Measurements from ENCODE around the gene AGPS.

The AGPS gene

DNA sequence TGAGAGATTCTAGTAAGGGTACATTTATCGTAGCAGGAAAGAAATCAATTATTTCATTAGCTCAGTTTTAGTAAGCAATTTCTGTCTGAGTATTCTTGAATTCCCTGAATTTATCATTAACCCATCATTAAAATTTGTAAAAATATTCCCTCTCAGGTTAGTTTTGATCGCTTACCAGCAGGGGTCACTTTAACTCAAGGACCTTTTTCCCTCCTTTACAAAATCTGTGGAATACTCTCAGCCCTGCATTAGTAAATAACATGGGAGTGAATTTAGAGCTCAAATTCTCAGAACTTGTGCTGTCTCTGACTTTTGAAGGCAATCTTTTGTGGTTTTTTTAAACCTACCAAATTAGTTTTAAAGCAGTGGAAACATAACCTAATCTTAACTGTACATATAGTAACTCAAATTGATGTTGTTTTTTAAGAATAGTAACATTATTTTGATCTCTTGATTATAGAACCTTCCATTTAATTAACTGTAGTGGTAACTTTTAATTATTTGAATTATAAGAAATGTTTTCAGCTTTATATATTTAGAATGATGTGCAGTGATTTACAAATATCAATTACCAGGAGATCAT, 97.2 kb downstream of the AGPS start:
- Histone ChIP-seq H3K36me3 (ENCODE audit: insufficient read depth, low read length) (no peaks in the 10 kb centered on the region; the same call in 1 of the 2 replicates), H2AFZ (ENCODE audit: low read length, unreplicated experiment) (no peak overlapping the region), H3K4me1 (ENCODE audit: control insufficient read depth, insufficient read depth, low read length, unreplicated experiment) (no peaks in the 10 kb centered on the region), H3K79me2 (ENCODE audit: control insufficient read depth, insufficient read depth, low read length, unreplicated experiment) (no peaks in the 10 kb centered on the region), H3K27me3 (ENCODE audit: insufficient read depth, low read length) (no peaks in the 10 kb centered on the region), H3K27ac (ENCODE audit: low read depth, low read length) (no peak overlapping the region), H3K4me3 (ENCODE audit: low read depth, low read length) (no peak overlapping the region)

DNA sequence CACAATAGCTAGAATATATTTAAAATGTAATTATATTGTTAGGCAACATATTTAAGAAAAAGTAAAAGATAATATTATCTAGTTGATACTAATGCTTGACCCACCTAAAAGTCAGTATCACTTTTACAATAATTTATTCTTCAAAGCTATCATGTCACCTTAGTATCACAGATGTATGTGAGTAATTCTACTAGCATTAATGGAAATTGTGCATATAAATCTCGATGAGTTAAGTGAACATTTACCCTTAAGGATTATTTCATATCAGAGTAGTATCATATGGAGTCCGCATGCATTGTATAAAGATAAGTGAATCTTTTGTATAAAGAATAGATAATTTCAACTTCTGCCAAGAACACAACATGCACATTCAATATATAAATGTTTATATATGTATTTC, 103.4 kb downstream of the AGPS start:
- no peaks in the 10 kb centered on the region for H3K4me1 ChIP-seq (ENCODE audit: control insufficient read depth, insufficient read depth, low read length, unreplicated experiment)
- H3K36me3 ChIP-seq (ENCODE audit: insufficient read depth, low read length), result peaks cover 5% of the 10 kb centered on the region; the same call in 1 of the 2 replicates
- no peak overlapping the region for H3K4me3 ChIP-seq (ENCODE audit: low read depth, low read length)
- no peaks in the 10 kb centered on the region for H3K79me2 ChIP-seq (ENCODE audit: control insufficient read depth, insufficient read depth, low read length, unreplicated experiment)
- no peaks in the 10 kb centered on the region for H3K27me3 ChIP-seq (ENCODE audit: insufficient read depth, low read length)
- no peak overlapping the region for H3K27ac ChIP-seq (ENCODE audit: low read depth, low read length)
- H2AFZ ChIP-seq (ENCODE audit: low read length, unreplicated experiment), result no peak overlapping the region

DNA sequence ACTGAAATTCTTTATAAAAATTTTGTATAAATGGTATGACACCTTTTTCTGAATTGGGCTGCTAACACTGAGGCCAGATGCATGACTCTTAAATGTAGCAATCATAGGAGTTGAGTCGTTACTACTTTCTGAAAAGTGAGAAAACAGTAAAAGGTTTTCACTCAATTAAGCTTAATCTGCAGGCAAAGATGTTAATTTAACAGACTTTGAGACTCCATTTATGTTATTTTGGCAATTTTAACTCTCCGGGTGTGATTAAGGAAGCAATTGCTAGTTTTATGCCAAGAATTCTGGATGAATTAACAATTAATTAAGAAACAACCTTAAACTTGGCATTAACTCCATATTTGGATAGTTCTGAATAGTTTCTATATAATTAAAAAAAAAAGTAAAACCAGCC, 104.3 kb downstream of the AGPS start:
- Histone ChIP-seq H3K4me1 (ENCODE audit: control insufficient read depth, insufficient read depth, low read length, unreplicated experiment) (no peaks in the 10 kb centered on the region), H3K27me3 (ENCODE audit: insufficient read depth, low read length) (no peaks in the 10 kb centered on the region), H3K79me2 (ENCODE audit: control insufficient read depth, insufficient read depth, low read length, unreplicated experiment) (no peaks in the 10 kb centered on the region), H3K27ac (ENCODE audit: low read depth, low read length) (no peak overlapping the region), H2AFZ (ENCODE audit: low read length, unreplicated experiment) (no peak overlapping the region), H3K4me3 (ENCODE audit: low read depth, low read length) (no peak overlapping the region), H3K36me3 (ENCODE audit: insufficient read depth, low read length) (peaks cover 5% of the 10 kb centered on the region; the same call in 1 of the 2 replicates)

DNA sequence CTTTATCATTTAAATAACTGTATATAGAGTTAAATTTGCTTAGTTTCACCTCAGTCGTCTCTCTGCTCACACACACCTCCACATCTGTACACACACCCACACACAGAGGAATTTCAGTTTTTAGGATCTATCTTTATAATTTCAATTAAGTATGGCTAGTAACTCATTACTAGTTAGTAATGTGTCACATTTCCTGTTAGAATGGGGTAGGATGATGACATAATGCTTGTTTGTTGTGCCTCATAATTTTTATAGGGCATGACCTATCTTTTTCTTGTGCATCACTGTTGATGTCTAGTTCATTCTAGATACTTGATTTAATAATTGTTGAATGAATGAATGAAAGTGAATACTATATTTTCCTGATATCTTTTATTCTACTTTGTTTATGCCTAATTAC, 108.6 kb downstream of the AGPS start:
- no peaks in the 10 kb centered on the region for H3K4me1 ChIP-seq (ENCODE audit: control insufficient read depth, insufficient read depth, low read length, unreplicated experiment)
- peaks cover 10% of the 10 kb centered on the region; the same call in 1 of the 2 replicates for H3K36me3 ChIP-seq (ENCODE audit: insufficient read depth, low read length)
- H3K27ac ChIP-seq (ENCODE audit: low read depth, low read length), result no peak overlapping the region
- H3K4me3 ChIP-seq (ENCODE audit: low read depth, low read length), result no peak overlapping the region
- no peak overlapping the region for H2AFZ ChIP-seq (ENCODE audit: low read length, unreplicated experiment)
- no peaks in the 10 kb centered on the region for H3K79me2 ChIP-seq (ENCODE audit: control insufficient read depth, insufficient read depth, low read length, unreplicated experiment)
- H3K27me3 ChIP-seq (ENCODE audit: insufficient read depth, low read length), result no peaks in the 10 kb centered on the region

DNA sequence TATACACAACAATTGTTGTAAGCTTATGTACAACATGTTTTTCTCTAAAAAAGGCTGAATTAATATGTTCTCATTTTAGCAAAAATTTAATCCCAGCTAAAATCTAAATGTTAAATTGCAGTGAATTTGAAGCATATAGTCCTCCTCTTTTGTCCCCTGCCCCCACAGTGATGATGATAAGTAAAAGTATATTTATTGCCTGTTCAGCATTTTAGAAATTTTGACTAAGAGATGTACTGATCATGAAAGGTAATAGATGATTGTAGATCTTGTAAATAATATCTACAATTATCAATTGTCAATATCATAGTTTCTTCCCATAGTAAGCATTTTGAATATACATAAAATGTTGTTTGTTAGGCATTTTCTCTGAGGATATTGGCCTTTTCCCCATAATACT, 113.9 kb downstream of the AGPS start:
- Histone ChIP-seq H3K36me3 (ENCODE audit: insufficient read depth, low read length) (peaks cover 5% of the 10 kb centered on the region; the same call in 1 of the 2 replicates), H3K4me1 (ENCODE audit: control insufficient read depth, insufficient read depth, low read length, unreplicated experiment) (no peaks in the 10 kb centered on the region), H3K27me3 (ENCODE audit: insufficient read depth, low read length) (no peaks in the 10 kb centered on the region), H3K79me2 (ENCODE audit: control insufficient read depth, insufficient read depth, low read length, unreplicated experiment) (no peaks in the 10 kb centered on the region), H3K4me3 (ENCODE audit: low read depth, low read length) (no peak overlapping the region), H3K27ac (ENCODE audit: low read depth, low read length) (no peak overlapping the region), H2AFZ (ENCODE audit: low read length, unreplicated experiment) (no peak overlapping the region)

DNA sequence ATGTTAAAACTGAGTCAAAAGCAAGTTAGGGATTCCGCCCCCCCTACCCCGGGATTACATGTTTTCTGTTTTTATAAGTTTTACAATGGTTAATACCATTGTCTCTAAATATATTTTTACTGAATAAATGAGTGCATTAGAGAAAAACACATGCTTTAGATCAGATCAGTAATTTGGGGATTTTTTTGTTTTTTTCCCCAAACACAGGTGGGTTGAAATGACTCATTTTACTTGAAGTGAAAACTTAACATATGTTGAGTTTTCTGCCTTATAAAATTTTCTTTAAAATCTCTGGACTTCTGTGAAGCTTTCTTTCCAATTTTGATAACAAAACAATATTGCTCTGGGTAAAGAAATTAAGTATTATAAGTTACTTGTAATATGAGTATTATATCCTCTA, 114.4 kb downstream of the AGPS start:
- no peak overlapping the region for H3K4me3 ChIP-seq (ENCODE audit: low read depth, low read length)
- no peaks in the 10 kb centered on the region for H3K79me2 ChIP-seq (ENCODE audit: control insufficient read depth, insufficient read depth, low read length, unreplicated experiment)
- H2AFZ ChIP-seq (ENCODE audit: low read length, unreplicated experiment), result no peak overlapping the region
- no peaks in the 10 kb centered on the region for H3K4me1 ChIP-seq (ENCODE audit: control insufficient read depth, insufficient read depth, low read length, unreplicated experiment)
- no peak overlapping the region for H3K27ac ChIP-seq (ENCODE audit: low read depth, low read length)
- no peaks in the 10 kb centered on the region for H3K27me3 ChIP-seq (ENCODE audit: insufficient read depth, low read length)
- peaks cover 5% of the 10 kb centered on the region; the same call in 1 of the 2 replicates for H3K36me3 ChIP-seq (ENCODE audit: insufficient read depth, low read length)

DNA sequence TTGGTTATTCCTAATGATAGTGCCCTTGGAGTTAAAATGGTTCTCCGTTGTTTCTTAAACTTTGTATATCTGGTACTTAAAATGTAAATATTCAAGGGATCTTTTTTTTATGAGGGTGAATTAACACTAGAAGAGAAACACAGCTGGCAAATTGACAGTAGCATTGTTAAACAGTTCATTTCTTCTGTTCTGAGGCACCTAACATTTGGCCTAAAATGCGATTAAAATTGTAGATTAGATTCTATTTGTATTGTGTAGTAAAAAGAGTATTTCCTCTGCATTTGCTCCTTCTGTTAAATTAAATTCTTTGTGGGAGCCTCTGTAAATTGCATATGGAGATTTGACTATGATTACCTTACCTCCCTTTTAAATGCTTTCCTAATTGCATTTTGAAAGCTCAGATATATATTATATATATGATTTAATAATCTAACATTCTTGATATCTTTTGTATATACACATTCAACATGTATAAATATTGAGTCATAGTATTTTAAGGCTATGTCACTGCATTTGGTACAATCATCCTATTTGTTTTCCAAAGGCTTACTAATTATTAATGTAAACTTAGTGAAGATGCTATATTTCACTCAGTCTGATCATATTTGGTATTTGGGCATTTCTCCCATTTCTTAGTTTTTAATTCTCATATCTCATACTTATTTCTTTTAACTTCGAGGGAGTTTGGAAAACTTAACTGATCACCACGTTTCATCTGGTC, 124.4 kb downstream of the AGPS start:
- Histone ChIP-seq H3K36me3 (ENCODE audit: insufficient read depth, low read length) (no peaks in the 10 kb centered on the region), H3K27ac (ENCODE audit: low read depth, low read length) (no peak overlapping the region), H2AFZ (ENCODE audit: low read length, unreplicated experiment) (no peak overlapping the region), H3K4me1 (ENCODE audit: control insufficient read depth, insufficient read depth, low read length, unreplicated experiment) (no peaks in the 10 kb centered on the region), H3K4me3 (ENCODE audit: low read depth, low read length) (no peak overlapping the region), H3K27me3 (ENCODE audit: insufficient read depth, low read length) (no peaks in the 10 kb centered on the region), H3K79me2 (ENCODE audit: control insufficient read depth, insufficient read depth, low read length, unreplicated experiment) (no peaks in the 10 kb centered on the region)

DNA sequence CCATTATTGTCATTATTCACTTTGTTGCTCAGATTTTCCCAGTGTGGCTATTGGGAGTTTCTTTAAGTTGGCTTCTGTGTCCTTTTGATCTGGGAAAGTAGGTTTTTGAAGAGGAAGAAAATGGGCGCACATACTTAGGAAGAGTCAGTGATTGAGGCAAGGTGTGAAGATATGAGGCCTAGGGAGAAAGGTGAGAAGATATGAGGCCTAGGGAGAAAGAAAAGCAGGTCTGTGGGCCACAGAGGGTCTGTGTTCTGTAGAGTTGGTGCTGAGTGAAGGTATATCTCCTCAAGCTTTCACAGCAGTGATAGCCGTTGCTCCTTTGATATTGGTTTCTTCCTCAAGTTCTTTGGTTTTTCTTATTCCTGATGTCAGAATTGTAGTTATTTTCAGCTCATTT, 126.2 kb downstream of the AGPS start:
- Histone ChIP-seq H3K27me3 (ENCODE audit: insufficient read depth, low read length) (no peaks in the 10 kb centered on the region), H3K27ac (ENCODE audit: low read depth, low read length) (no peak overlapping the region), H3K36me3 (ENCODE audit: insufficient read depth, low read length) (no peaks in the 10 kb centered on the region)

DNA sequence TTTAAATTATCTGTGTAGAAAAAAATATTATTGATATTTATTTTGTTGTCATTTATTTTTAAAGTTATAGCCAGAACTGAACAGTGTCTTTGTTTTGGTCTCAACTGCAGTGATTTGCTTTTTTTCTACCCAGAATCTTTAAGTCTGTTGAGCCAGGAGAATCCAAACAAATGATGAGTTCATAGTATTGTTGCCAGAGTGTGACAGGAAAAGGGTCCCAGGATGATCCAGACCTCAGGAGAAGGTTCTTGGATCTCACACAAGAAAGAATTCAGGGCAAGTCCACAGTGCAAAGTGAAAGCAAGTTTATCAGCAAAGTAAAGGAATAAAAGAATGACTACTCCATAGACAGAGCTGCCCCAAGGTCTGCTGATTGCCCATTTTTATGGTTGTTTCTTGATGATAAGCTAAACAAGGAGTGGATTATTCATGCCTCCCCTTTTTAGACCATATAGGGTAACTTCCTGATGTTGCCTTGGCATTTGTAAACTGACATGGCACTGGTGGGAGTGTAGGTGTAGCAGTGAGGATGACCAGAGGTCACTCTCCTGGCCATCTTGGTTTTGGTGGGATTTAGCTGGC, 127.1 kb downstream of the AGPS start:
- peaks cover 3% of the 10 kb centered on the region; the same call in 1 of the 2 replicates for H3K36me3 ChIP-seq (ENCODE audit: insufficient read depth, low read length)
- H3K4me1 ChIP-seq (ENCODE audit: control insufficient read depth, insufficient read depth, low read length, unreplicated experiment), result no peaks in the 10 kb centered on the region
- H3K4me3 ChIP-seq (ENCODE audit: low read depth, low read length), result no peak overlapping the region
- no peak overlapping the region for H3K27ac ChIP-seq (ENCODE audit: low read depth, low read length)
- H3K79me2 ChIP-seq (ENCODE audit: control insufficient read depth, insufficient read depth, low read length, unreplicated experiment), result no peaks in the 10 kb centered on the region
- no peaks in the 10 kb centered on the region for H3K27me3 ChIP-seq (ENCODE audit: insufficient read depth, low read length)
- no peak overlapping the region for H2AFZ ChIP-seq (ENCODE audit: low read length, unreplicated experiment)

More for the DNA sequence above, 126.2 kb downstream of the AGPS start:
- Histone ChIP-seq H3K79me2 (ENCODE audit: control insufficient read depth, insufficient read depth, low read length, unreplicated experiment) (no peaks in the 10 kb centered on the region), H2AFZ (ENCODE audit: low read length, unreplicated experiment) (no peak overlapping the region), H3K4me1 (ENCODE audit: control insufficient read depth, insufficient read depth, low read length, unreplicated experiment) (no peaks in the 10 kb centered on the region), H3K4me3 (ENCODE audit: low read depth, low read length) (no peak overlapping the region)

DNA sequence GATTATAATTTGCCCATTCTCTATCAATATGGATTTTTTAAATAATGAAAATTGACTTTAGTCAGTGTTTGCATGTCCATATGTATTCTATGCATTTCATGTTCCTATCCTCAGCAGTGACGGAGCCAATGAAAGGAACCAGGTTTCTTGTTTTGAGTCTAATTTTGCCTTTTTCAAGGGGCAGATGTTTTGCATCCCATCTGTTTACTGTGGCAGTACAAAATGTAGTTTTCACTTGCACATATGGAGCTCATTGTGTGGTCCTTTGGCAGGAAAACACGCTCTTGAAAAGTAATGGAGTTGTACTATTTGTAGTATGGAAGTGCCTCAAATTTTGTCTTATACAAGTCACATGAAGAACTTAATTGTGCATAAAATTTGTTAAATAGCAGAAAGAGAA, 127.8 kb downstream of the AGPS start:
- Histone ChIP-seq H2AFZ (ENCODE audit: low read length, unreplicated experiment) (no peak overlapping the region), H3K27me3 (ENCODE audit: insufficient read depth, low read length) (no peaks in the 10 kb centered on the region), H3K36me3 (ENCODE audit: insufficient read depth, low read length) (peaks cover 3% of the 10 kb centered on the region; the same call in 1 of the 2 replicates), H3K27ac (ENCODE audit: low read depth, low read length) (no peak overlapping the region), H3K4me3 (ENCODE audit: low read depth, low read length) (no peak overlapping the region), H3K79me2 (ENCODE audit: control insufficient read depth, insufficient read depth, low read length, unreplicated experiment) (no peaks in the 10 kb centered on the region), H3K4me1 (ENCODE audit: control insufficient read depth, insufficient read depth, low read length, unreplicated experiment) (no peaks in the 10 kb centered on the region)

DNA sequence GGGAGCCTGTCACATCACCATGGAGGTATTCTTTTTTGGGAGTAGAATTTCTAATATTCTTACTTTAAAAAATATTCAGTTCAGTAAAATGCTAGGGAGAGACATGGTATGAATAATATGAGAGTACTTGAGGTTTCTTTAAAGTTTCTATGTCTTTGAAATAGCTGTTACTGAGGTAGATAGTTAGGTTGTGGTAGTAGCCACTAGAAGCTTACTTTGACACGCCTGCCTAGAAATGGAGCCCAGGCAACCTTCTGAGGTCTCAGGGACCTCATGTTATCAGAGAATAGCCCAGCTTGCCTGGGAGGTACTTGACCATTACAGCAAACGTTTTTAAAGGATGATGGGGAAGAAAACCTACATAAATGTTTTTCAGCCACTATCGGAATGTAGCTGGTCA, 131.2 kb downstream of the AGPS start:
- peaks cover 6% of the 10 kb centered on the region; the same call in 1 of the 2 replicates for H3K36me3 ChIP-seq (ENCODE audit: insufficient read depth, low read length)
- H3K4me1 ChIP-seq (ENCODE audit: control insufficient read depth, insufficient read depth, low read length, unreplicated experiment), result no peaks in the 10 kb centered on the region
- H3K4me3 ChIP-seq (ENCODE audit: low read depth, low read length), result no peak overlapping the region
- H3K79me2 ChIP-seq (ENCODE audit: control insufficient read depth, insufficient read depth, low read length, unreplicated experiment), result no peaks in the 10 kb centered on the region
- no peak overlapping the region for H3K27ac ChIP-seq (ENCODE audit: low read depth, low read length)
- H2AFZ ChIP-seq (ENCODE audit: low read length, unreplicated experiment), result no peak overlapping the region
- no peaks in the 10 kb centered on the region for H3K27me3 ChIP-seq (ENCODE audit: insufficient read depth, low read length)

Measured in ACC112 (cell line).